ENCODE results near the gene RP2. TPM values are rescaled to one million over a fixed set of nuclear protein-coding genes. Genes with fewer than 3 reads are reported as not detected.
A peak's percentile ranks its signal among the peaks of the same experiment; 100 is the strongest.

Gene RP2
- 7.6 TPM for polyA plus RNA-seq (ENCODE audit: insufficient read length)

GRCh38 chrX:46836701-46837557 is at the start of gene RP2:
RP2 (plus strand) TSS chrX:46837043; CDS start chrX:46837101, 58 bp downstream.
- DNase-seq, result peak; percentile 90

GRCh38 chrX:46788902-46789301 is 47.9 kb upstream of the RP2 start:
- DNase-seq, result no peak

- DNase-seq, result no peak
Measured at GRCh38 chrX:46791927-46792809, 44.7 kb upstream of the RP2 start.

- no peak for DNase-seq
Measured at GRCh38 chrX:46792810-46793188, 44.0 kb upstream of the RP2 start.

- DNase-seq, result no peak
Measured at GRCh38 chrX:46793386-46794143, 43.3 kb upstream of the RP2 start.

- peak; percentile 26 for DNase-seq
Measured at GRCh38 chrX:46796574-46797191, 40.2 kb upstream of the RP2 start.

GRCh38 chrX:46803140-46803539 is 33.7 kb upstream of the RP2 start:
- no peak for DNase-seq

- DNase-seq, result no peak
Measured at GRCh38 chrX:46805270-46805669, 31.6 kb upstream of the RP2 start.

- DNase-seq, result no peak
Measured at GRCh38 chrX:46811121-46811520, 25.7 kb upstream of the RP2 start.

- DNase-seq, result no peak
Measured at GRCh38 chrX:46812445-46812844, 24.4 kb upstream of the RP2 start.

GRCh38 chrX:46814966-46815365 is 21.9 kb upstream of the RP2 start:
- DNase-seq, result no peak

- no peak for DNase-seq
Measured at GRCh38 chrX:46819136-46819535, 17.7 kb upstream of the RP2 start.

- no peak for DNase-seq
Measured at GRCh38 chrX:46820391-46821100, 16.3 kb upstream of the RP2 start.

- no peak for DNase-seq
Measured at GRCh38 chrX:46823481-46823880, 13.4 kb upstream of the RP2 start.

GRCh38 chrX:46831765-46832327 is 5.0 kb upstream of the RP2 start:
- no peak for DNase-seq

GRCh38 chrX:46837558-46838485 is 979 bp downstream of the RP2 start:
- no peak for DNase-seq

- no peak for DNase-seq
Measured at GRCh38 chrX:46838486-46838870, 1.6 kb downstream of the RP2 start.

GRCh38 chrX:46838974-46839480 is 2.2 kb downstream of the RP2 start:
- DNase-seq, result no peak

- no peak for DNase-seq
Measured at GRCh38 chrX:46840946-46841345, 4.1 kb downstream of the RP2 start.

- DNase-seq, result no peak
Measured at GRCh38 chrX:46841346-46841745, 4.5 kb downstream of the RP2 start.
